Kidney capillary endothelial cell (primary cell): ENCODE results near the gene C1QTNF9.
"Not testable (repeated sequence)": the region's sequence is repeated elsewhere in the genome, so short reads cannot be mapped to it uniquely, and the experiment has no call there.

Source experiments
- DNase-seq: peaks from one replicate; pipeline ENCODE4 v3.0.0-alpha.2; 2018; ENCODE audit warnings: low spot score

The C1QTNF9 gene

DNA sequence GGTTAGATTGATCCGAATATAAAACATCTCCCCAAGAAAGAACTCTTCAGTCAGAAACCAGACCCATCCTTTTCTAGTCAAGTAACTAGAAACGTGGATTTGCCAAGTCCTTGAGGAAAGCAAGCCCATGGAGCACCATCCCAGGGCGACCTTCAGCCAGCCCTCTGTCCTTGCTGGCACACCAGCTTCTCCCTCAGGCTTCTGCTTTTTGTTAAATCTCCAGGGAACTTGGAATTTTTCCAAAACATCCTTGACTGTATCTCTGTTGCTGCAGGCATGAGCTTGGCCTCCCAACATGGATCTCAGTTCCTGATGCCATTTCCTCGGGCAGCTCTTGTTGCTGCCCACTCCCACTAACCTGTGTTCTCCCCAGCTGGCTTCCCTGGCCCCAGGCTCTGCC is 27.1 kb upstream of the C1QTNF9 start:
- DNase-seq: no peak

DNA sequence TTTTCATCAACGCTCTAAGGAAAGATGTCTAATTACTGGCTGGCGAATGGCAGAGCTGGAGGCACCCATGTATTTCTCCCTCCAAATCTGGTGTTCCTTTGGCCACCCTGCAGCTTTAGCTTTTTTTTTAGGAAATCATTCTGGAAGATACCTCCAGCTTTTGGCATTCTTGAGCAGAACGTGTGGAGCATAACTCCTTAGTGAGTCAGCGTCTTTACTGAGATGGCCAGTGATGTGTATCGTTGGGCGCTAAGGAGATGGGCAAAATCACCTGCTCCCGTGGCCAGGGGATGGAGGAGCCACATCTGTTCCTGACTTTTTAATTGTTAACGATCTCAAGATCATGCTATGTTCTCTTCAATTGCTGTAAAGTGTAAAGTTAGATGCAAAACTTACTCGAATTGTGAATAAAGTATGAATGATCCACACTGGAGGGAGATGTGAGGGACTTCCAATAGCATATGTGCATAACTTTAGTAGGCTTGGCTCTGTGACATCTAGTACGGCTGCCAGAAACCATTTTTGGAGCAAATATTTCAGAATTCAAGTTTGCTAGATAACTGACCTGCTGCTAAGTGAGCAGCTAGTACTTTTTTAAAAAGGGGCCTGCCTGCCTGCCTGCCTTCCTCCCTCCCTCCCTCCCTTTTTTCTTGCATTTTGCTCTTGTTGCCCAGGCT is 24.4 kb upstream of the C1QTNF9 start:
- no peak for DNase-seq

DNA sequence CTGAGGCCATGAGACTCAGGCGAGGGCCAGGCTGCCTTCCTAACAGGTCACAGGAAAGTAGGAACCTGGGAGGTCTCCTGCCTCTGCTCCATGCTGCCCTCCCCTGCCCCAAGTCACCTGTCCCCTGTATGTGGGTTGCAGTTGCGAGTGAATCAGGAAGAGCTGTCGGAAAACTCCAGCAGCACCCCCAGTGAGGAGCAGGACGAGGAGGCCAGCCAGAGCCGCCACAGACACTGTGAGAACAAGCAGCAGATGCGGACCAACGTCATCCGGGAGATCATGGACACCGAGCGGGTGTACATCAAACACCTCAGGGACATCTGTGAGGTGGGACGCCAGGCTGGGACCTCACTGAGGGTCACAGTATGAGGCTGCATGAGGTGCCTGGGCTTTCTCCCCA is 22.8 kb upstream of the C1QTNF9 start:
- no peak for DNase-seq

DNA sequence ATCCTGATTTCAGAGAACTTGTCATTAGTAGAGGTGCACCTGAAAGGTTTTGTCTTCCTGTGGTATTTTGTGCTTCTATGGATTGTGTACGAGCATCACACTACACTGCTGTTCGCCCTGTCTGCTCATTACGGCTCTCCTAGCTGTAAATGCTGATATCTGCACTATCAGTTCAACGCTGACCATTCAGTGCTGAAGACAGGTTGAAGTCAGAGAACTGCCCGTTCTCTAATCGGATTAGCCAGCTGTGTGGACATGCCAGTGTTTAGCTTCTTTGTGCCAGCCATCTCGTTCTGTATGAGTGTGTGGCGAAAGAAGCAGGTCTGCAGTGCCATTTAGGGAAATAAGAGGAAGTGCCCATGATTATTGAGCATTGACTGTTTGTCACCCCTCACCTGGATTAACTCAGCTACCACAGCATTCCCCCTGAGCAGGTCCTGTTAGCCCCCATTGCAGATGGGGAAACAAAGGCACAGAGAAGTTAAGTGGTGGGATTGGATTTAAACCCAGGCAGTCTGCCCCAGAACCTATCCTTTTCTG is 21.6 kb upstream of the C1QTNF9 start:
- no peak for DNase-seq

DNA sequence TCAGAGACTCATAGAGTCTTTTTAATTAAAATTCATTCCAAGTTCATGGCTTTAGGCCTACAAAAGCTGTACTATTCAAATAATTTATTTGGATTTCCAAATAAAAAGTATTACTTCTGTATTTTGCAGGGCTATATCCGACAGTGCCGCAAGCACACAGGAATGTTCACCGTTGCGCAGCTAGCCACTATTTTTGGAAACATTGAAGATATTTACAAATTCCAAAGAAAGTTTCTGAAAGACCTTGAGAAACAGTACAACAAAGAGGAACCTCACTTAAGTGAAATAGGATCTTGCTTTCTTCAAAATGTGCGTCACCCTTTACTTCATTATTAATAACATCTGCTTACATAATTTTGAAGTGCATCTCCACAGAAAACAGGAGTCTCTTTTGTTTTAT is 20.5 kb upstream of the C1QTNF9 start:
- DNase-seq: no peak

DNA sequence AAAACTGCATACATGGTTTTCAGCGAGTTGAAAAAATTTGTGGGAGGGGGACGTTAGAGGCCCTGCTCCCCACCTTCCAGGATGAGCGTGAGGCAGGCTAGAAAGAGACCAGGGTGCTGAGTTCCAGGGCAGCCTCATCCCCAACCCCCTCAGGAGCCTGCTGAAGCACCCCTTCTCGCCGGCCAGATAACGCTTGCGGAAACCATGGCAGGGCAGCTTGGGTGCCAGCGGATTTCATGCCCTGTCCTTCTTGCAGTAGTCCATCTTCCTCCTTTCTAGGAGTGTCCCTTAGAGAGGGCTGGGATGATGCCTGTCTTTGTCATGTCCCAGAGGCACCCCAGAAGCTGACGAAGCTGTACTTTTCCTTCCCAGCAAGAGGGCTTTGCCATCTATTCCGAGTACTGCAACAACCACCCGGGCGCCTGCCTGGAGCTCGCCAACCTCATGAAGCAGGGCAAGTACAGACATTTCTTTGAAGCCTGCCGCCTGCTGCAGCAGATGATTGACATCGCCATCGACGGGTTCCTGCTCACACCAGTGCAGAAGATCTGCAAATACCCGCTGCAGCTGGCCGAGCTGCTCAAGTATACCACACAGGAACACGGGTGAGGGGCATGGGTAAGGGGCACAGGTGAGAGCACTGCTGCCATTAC is 19.0 kb upstream of the C1QTNF9 start:
- no peak for DNase-seq

DNA sequence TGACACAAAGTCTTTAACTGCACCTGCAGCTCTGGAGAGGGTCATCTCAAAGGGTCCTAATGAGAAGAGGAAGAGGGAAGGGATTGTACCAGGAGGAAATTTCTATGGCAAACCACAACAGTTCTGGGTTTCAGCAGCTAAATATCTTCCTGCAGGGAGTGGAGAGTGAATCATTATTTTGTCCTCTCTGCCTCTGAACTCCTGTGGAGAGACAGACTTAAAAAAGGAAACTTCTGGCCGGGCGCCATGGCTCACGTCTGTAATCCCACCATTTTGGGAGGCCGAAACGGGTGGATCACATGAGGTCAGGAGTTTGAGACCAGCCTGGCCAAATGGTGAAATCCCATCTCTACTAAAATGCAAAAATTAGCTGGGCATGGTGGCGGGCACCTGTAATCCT is 16.9 kb upstream of the C1QTNF9 start:
- no peak for DNase-seq

DNA sequence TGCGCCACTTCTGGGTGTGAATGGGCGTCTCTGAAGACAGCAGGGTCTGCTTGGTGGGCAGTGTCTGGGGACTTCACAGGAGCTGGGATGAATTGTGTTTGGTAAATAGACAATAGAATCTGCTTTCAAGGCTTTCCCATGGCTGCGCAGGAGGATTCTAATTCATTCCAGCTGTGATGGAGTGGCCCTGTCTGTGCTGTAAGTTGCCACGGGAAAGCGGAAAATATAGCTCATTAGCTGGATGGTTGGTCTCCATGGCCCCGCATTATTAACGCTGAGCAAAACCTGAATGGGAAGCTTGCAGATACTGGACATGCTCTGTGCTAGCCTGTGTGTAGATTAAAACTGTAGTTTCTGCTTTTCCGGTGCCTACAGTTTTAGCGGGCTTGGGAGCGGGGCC is 15.6 kb upstream of the C1QTNF9 start:
- no peak for DNase-seq

DNA sequence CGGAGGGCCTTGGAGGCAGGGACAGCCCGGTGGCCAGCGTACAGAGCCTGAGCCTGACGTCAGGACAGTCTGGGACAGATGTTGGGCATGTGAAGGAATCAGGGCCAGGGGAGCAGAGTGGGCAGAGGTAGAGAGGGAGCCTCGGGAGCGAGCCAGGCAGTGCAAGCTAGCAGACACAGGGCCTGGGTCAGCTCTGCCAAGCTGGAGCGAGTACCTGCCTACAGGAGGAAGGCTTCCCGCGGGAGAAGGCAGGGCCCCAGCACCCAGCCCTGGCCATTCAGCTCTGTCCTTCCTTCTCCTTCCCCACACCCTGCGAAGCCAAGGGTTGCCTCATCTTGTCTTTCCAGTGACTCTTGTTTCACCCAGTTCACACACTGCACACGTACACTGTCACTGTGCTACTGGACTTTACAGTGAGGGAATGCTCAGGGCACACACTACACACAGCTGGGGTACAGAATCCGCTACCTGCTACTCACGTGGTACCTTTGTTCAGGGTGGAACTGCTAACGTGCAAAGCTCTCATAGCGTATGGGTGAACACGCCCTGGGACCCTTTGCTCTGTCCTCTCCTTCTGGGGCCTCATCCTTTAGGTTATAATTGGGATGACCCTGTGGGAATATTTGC is 9.8 kb upstream of the C1QTNF9 start:
- DNase-seq: no peak

DNA sequence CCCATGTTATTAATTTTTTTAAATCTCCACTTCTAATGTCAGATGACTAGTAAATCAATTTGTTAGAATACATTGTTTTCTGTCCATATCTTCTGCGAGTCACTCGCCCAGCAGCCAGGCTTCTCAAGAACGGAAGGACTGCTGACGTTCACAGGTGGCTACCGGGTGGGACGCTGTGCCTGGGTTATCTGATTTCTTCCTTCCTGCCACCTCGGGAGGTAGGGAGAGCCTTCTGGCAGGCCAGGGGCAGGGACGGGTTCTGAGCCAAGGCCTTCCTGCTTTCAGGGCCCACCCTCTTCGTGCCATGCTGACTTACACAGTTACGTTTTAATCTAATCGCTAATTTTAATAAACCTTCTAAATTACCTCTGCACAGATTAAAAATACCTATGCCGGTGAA is 7.9 kb upstream of the C1QTNF9 start:
- no peak for DNase-seq

DNA sequence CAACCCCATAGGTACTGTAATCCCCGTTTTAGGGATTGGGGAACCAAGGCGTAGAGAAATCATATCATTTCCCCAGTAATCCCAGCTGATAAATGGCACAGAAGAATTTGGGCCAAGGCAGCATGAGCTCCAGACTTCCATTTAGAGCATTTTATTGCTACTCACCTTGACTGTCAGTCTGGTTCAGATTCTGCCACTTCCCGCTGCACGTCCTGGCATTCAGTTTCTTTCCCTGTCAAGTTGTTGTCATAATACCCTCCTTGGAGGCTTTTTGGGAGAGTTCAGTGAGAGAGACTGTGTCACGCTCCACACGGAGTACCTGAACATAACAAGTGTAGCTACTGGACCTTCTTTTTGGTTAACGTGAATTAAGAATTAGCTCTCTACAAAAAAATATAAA is 7.5 kb upstream of the C1QTNF9 start:
- DNase-seq: no peak

DNA sequence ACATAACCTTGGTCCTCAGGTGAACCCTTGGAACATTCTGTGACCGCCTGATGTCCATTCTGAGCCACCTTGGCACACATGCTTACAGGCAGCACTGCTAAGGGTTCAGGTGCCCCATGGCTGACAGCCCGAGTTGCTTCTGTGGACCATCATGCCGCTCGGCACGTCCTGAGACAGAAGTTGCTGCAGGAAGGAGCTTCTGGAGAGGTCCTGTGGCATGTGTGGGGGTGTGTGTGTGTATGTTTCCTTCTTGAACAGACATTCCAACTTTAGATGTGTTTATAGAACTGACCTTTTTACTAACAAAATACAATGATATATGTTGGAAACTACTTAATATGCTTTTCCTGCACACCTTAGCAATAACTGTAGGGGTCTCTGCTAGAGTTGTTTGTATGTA is 4.8 kb upstream of the C1QTNF9 start:
- no peak for DNase-seq

DNA sequence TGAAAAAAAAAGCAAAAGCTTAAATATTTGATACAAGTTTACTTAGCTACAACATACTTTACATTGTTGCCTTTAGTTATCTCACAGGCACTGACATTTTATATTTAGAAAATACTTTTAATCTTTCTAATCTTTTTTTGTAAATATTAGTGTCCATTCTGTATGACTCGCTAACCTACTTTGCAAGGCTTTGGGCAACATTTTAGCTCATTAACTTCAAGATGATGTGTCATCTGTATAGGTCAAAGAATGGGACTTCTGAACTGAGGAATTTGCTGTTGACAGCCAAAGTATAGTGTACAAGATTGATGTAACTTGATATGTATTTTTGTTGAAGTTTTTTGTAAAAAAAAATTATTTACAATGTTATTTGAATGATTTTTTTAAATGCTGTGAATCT is 2.7 kb upstream of the C1QTNF9 start:
- DNase-seq: peak; percentile 29

DNA sequence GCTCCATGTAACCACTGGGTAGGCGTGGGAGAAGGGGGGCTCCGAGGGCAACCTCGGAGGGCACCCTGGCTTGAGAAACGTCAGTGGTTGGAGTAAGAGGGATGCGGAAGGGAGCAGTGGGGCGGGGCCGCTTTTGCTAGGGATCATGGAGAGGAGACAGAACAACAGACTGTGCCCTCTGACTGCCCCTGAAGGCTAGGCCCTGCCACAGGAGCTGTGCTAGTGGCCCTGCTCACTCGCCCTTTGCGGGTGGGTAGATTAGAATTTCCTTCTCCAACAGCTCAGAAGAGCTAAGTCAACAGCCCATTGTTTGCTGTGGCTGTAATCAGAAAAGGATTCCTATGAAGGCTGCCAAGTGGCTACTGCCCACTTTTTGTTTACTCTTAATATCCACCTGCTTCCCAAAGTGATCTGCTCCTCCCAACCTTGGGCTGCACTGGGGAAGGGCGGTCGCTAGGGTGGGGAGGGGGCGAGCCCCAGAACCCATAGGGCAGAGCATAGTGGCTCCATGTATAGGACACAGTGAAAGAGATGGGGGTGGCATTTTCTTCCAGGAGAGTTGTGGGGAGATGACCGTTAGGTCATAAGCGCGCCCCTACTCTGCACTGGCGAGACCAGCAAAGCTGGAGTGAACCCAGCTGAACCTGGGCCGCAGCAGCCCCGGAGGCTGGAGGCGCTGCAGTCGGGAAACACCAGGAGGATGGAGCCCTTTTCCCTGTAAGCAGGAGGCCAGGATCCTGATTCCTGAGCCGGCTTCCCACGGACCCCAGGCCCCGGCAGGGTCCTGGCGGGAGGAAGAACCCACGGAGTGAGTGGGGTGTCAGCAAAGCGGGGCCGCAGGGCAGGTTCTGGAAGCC is 1.9 kb upstream of the C1QTNF9 start:
- DNase-seq: no peak

DNA sequence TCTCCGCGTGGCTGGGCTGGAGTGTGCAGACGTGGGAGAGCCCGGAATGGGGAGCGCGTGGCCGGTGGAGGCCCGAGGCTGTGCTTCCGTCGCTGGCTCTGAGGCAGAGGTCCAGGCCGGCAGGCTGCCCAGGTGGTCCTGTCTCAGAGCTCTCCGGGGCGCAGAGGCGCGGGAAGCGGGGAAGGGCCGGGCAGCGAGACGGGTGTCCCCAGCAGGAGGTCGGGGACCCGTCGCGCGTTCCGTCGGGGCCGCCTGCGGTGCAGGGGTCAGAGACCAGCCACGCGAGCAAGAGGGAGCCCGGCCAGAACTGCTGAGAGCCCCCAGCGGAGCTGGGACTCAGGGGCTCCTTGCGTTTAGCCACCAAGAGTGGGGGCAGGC is 1.3 kb upstream of the C1QTNF9 start:
- DNase-seq: no peak

DNA sequence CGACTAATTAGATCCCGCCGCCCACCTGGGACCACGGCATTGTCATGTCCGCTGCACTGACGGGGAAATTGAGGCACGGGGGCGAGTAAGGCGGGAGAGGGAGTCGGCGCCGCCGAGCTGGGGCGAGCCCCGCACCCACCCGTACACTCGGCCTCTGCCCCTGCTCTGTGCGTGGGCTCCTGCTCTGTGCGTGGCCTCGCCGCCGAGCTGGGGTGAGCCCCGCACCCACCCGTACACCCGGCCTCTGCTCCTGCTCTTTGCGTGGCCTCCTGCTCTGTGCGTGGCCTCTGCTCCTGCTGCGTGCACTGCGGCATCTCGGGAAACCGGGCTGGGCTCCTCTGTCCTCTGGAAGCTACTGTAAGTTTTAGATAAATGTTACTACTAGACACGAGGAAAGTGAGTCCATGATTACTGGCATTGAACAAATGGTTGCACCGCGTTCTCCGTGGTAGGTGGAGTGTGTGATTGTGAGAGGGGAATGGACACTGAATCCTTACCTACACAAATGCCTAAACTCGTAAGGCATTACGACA is 826 bp upstream of the C1QTNF9 start:
- no peak for DNase-seq

DNA sequence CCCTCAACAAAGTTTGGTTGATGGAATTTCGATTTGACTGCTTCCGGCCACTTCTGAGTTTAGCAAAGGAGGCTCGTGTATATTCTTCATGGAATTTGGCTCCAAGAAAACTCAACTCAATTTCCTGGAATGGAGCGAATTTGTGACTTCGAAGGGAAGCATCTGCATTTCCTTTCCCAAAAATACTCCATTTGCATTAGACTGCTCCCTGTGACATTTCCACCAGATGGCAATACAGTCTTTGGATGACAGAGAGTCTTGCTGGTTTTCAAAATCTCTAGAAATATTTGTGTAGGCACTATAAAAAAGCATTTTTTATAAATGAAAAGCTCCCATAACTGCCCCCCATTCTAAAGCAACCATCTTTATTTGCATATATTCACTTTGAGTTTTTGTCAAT is 4.1 kb downstream of the C1QTNF9 start:
- DNase-seq: peak; percentile 44

DNA sequence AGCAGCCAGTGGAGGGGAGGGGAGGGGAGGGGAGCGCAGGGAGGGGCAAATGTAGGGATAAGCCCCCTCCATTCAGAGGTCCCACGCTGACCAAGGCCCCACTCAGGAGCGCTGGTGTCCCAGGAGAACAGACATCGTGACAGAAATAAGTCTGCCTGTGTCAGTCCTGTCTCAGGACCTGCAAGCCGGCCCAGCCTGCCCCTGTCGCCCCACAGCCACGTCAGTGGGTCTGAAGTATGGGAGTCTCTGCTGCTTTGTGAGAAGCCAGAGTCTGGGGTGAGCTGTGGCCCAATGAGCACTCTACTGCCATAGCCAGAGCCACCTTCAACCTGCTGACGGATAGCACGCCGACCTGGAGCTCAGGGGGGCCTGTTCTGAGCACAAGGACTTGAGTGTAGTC is 8.5 kb downstream of the C1QTNF9 start:
- DNase-seq: not testable (repeated sequence)

DNA sequence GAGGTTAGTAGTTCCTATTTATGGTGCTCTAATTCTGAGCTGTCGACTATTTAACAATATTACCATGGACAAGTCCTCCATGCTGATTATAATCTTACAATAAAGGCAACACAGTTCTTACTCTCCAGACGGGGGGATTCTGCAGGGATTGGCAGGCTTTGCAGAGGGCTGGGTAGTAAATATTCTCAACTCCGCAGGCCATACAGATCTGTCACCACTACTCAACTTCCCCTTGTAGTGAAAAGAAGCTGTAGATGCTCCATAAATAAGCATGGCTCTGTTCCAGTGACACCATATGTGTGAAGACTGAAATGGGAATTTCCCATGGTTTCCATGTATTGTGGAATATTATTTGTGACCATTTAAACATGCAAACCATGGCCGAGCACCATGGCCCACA is 9.5 kb downstream of the C1QTNF9 start:
- not testable (repeated sequence) for DNase-seq

DNA sequence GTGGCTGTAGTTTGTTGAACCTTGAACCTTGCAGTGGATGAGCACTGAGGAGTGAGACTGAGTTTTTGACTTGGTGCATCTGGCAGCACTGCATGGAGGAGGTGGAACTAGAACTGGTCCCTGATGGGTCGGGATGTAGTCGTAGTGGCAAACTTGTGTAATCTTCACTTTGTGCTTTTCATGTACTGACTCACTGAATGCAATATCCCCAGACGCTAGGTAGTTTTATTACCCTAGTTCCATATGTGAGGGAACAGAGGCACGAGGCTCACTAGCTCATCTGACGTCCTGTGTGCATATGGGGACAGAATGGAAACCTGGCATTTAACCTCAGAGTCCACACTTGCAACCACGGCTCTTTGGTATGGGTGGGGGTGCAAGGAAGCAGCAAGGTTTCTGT is 10.3 kb downstream of the C1QTNF9 start:
- DNase-seq: not testable (repeated sequence)

DNA sequence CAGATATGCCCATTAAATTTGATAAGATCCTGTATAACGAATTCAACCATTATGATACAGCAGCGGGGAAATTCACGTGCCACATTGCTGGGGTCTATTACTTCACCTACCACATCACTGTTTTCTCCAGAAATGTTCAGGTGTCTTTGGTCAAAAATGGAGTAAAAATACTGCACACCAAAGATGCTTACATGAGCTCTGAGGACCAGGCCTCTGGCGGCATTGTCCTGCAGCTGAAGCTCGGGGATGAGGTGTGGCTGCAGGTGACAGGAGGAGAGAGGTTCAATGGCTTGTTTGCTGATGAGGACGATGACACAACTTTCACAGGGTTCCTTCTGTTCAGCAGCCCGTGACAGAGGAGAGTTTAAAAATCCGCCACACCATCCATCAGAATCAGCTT is 12.0 kb downstream of the C1QTNF9 start:
- DNase-seq: not testable (repeated sequence)

DNA sequence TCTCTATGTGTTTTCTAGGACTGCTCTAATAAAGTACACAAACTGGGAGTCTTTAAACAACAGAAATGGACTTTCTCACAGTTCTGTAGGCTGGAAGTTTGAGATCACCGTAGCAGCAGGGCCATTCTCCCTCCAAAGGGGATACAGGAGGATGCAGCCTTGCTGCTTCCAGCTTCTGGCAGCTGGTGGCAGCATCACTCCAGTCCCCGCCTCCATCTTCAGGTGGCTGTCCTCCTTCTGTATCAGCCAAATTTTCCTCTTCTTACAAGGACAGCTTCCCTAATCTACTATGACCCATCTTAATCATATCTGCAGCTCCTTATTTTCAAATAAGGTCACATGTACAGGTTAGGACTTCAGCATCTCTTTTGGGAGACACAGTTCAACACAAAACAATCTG is 13.1 kb downstream of the C1QTNF9 start:
- DNase-seq: not testable (repeated sequence)
